Chondrocyte (in vitro differentiated cells): ENCODE measurements around the gene HNRNPA1L2. TPM values are rescaled to one million over a fixed set of nuclear protein-coding genes. Genes with fewer than 3 reads are reported as not detected.

Experiments used
- DNase-seq: peaks from one replicate; pipeline ENCODE4 v3.0.0; 2021; ENCODE audit warnings: mixed read lengths, low spot score
- H3K27ac Mint-ChIP-seq: one replicate; pipeline ENCODE4 v1.8.0; 2021; ENCODE audit warnings: mild to moderate bottlenecking, moderate library complexity, mixed read lengths; ENCODE audit not compliant: unreplicated experiment
- H3K27me3 Mint-ChIP-seq: 2 replicates; pipeline ENCODE4 v1.8.0; 2021; ENCODE audit warnings: low read depth, mixed read lengths
- H3K36me3 Mint-ChIP-seq: 2 replicates; pipeline ENCODE4 v1.8.0; 2021; ENCODE audit warnings: low read depth, mixed read lengths
- H3K4me1 Mint-ChIP-seq: 2 replicates; pipeline ENCODE4 v1.8.0; 2021; ENCODE audit warnings: low read depth, mild to moderate bottlenecking, mixed read lengths
- H3K4me3 Mint-ChIP-seq: one replicate; pipeline ENCODE4 v1.8.0; 2021; ENCODE audit warnings: mild to moderate bottlenecking, moderate library complexity, mixed read lengths; ENCODE audit not compliant: unreplicated experiment
- H3K9me3 Mint-ChIP-seq: 2 replicates; pipeline ENCODE4 v1.8.0; 2021; ENCODE audit warnings: low read depth, mixed read lengths
- CTCF ChIP-seq: fragments of 200-600 bp; sonication (generic); IDR thresholded peaks from 2 replicates; pipeline ENCODE4 v1.5.0; 2021; ENCODE audit warnings: antibody characterized with exemption, mild to moderate bottlenecking, moderate library complexity
- total RNA-seq: library from RNA; stranded (reverse); gene quantifications from 3 replicates; pipeline ENCODE4 v1.2.1, GENCODE V29; 2021

Gene HNRNPA1L2
- total RNA-seq, 1 donor from 2014 or later: 7.4 TPM

GRCh38 chr13:52644108-52644507 lies 1.9 kb downstream of the HNRNPA1L2 start:
- Mint-ChIP-seq H3K36me3 (peaks cover 12% of the 10 kb centered on the region), H3K27me3 (no peaks in the 10 kb centered on the region), H3K27ac (no peak overlapping the region), H3K9me3 (no peaks in the 10 kb centered on the region), H3K4me1 (no peaks in the 10 kb centered on the region), H3K4me3 (no peak overlapping the region)
- no peak for DNase-seq
- no peak for TF ChIP-seq CTCF

- H3K4me1 Mint-ChIP-seq: peaks cover 9% of the 10 kb centered on the region
- H3K27me3 Mint-ChIP-seq: no peaks in the 10 kb centered on the region
- no peak for DNase-seq
- H3K27ac Mint-ChIP-seq: no peak overlapping the region
- no peaks in the 10 kb centered on the region for H3K9me3 Mint-ChIP-seq
- no peak for TF ChIP-seq CTCF
- H3K4me3 Mint-ChIP-seq: no peak overlapping the region
- peaks cover 8% of the 10 kb centered on the region for H3K36me3 Mint-ChIP-seq
Observed at GRCh38 chr13:52646967-52647366, 4.7 kb downstream of the HNRNPA1L2 start.

- Mint-ChIP-seq H3K9me3 (no peaks in the 10 kb centered on the region), H3K27me3 (no peaks in the 10 kb centered on the region), H3K4me1 (peaks cover 9% of the 10 kb centered on the region), H3K36me3 (peaks cover 5% of the 10 kb centered on the region), H3K4me3 (no peak overlapping the region), H3K27ac (peak overlapping the region; percentile 34)
- DNase-seq: no peak
- TF ChIP-seq CTCF: no peak
Observed at GRCh38 chr13:52650731-52651130, 8.5 kb downstream of the HNRNPA1L2 start.

GRCh38 chr13:52651897-52652195 lies 9.6 kb downstream of the HNRNPA1L2 start:
- peaks cover 9% of the 10 kb centered on the region for H3K4me1 Mint-ChIP-seq
- no peaks in the 10 kb centered on the region for H3K27me3 Mint-ChIP-seq
- TF ChIP-seq CTCF: no peak
- H3K9me3 Mint-ChIP-seq: no peaks in the 10 kb centered on the region
- no peak overlapping the region for H3K4me3 Mint-ChIP-seq
- DNase-seq: no peak
- peaks cover 5% of the 10 kb centered on the region for H3K36me3 Mint-ChIP-seq
- H3K27ac Mint-ChIP-seq: no peak overlapping the region

- Mint-ChIP-seq H3K27ac (no peak within 1 kb of the TSS), H3K36me3 (peaks cover 5% of the 10 kb centered on the region), H3K4me1 (peaks cover 9% of the 10 kb centered on the region), H3K9me3 (no peaks in the 10 kb centered on the region), H3K4me3 (no peak within 1 kb of the TSS), H3K27me3 (no peaks in the 10 kb centered on the region)
- TF ChIP-seq CTCF: peak; percentile 84
- DNase-seq: peak; percentile 100
Observed at GRCh38 chr13:52652196-52652979, 10.2 kb downstream of the HNRNPA1L2 start, which contains the start of gene SUGT1. SUGT1 (plus strand) TSS chr13:52652836; CDS start chr13:52652921, 85 bp downstream.
